A549 (cell line): Measurements from ENCODE around the gene C4orf50.

Experiments used
- EP300 ChIP-seq, 2 experiments: fragments of >200 bp; sonication (Bioruptor Twin); formaldehyde crosslinking; IDR thresholded peaks; 2 replicates in 1 of 2; 3 replicates in 1 of 2; pipeline ENCODE4 v1.6.1; 2016 to 2017
- MAFK ChIP-seq: fragments of 450-650 bp; IDR thresholded peaks from 2 replicates; pipeline ENCODE4 v1.6.1; 2014; ENCODE audit not compliant: partially characterized antibody
- POLR2A ChIP-seq: IDR thresholded peaks from 2 replicates; pipeline ENCODE4 v1.6.1; 2012; ENCODE audit warnings: mild to moderate bottlenecking, low read length
- ZFP36 ChIP-seq: fragments of 450-650 bp; IDR thresholded peaks from 2 replicates; pipeline ENCODE4 v1.6.1; 2014; ENCODE audit warnings: borderline replicate concordance; ENCODE audit not compliant: partially characterized antibody
- TF ChIP-seq, protein P1 (sequence below): fragments of >200 bp; sonication (Bioruptor Twin); formaldehyde crosslinking; IDR thresholded peaks from 3 replicates; pipeline ENCODE4 v1.5.1; 2016
- TF ChIP-seq, protein P2 (sequence below): fragments of 200-600 bp; sonication (generic); IDR thresholded peaks from 2 replicates; pipeline ENCODE4 v1.6.1; 2016; ENCODE audit warnings: antibody characterized with exemption, mild to moderate bottlenecking, moderate library complexity
- TF ChIP-seq, protein P3 (sequence below): fragments of 150-350 bp; IDR thresholded peaks from 2 replicates; pipeline ENCODE4 v1.6.1; 2014; ENCODE audit warnings: low read depth, mild to moderate bottlenecking, low read length

GRCh38 chr4:5971078-5971450 lies 47.2 kb downstream of the C4orf50 start:
- TF ChIP-seq ZFP36 (no peak), MAFK (no peak), EP300 (IDR thresholded peaks at IDR 0.05) (no peak), POLR2A (no peak)
- TF ChIP-seq, protein P1, sequence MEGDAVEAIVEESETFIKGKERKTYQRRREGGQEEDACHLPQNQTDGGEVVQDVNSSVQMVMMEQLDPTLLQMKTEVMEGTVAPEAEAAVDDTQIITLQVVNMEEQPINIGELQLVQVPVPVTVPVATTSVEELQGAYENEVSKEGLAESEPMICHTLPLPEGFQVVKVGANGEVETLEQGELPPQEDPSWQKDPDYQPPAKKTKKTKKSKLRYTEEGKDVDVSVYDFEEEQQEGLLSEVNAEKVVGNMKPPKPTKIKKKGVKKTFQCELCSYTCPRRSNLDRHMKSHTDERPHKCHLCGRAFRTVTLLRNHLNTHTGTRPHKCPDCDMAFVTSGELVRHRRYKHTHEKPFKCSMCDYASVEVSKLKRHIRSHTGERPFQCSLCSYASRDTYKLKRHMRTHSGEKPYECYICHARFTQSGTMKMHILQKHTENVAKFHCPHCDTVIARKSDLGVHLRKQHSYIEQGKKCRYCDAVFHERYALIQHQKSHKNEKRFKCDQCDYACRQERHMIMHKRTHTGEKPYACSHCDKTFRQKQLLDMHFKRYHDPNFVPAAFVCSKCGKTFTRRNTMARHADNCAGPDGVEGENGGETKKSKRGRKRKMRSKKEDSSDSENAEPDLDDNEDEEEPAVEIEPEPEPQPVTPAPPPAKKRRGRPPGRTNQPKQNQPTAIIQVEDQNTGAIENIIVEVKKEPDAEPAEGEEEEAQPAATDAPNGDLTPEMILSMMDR: no peak
- TF ChIP-seq, protein P2, sequence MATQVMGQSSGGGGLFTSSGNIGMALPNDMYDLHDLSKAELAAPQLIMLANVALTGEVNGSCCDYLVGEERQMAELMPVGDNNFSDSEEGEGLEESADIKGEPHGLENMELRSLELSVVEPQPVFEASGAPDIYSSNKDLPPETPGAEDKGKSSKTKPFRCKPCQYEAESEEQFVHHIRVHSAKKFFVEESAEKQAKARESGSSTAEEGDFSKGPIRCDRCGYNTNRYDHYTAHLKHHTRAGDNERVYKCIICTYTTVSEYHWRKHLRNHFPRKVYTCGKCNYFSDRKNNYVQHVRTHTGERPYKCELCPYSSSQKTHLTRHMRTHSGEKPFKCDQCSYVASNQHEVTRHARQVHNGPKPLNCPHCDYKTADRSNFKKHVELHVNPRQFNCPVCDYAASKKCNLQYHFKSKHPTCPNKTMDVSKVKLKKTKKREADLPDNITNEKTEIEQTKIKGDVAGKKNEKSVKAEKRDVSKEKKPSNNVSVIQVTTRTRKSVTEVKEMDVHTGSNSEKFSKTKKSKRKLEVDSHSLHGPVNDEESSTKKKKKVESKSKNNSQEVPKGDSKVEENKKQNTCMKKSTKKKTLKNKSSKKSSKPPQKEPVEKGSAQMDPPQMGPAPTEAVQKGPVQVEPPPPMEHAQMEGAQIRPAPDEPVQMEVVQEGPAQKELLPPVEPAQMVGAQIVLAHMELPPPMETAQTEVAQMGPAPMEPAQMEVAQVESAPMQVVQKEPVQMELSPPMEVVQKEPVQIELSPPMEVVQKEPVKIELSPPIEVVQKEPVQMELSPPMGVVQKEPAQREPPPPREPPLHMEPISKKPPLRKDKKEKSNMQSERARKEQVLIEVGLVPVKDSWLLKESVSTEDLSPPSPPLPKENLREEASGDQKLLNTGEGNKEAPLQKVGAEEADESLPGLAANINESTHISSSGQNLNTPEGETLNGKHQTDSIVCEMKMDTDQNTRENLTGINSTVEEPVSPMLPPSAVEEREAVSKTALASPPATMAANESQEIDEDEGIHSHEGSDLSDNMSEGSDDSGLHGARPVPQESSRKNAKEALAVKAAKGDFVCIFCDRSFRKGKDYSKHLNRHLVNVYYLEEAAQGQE: no peak
- TF ChIP-seq, protein P3, sequence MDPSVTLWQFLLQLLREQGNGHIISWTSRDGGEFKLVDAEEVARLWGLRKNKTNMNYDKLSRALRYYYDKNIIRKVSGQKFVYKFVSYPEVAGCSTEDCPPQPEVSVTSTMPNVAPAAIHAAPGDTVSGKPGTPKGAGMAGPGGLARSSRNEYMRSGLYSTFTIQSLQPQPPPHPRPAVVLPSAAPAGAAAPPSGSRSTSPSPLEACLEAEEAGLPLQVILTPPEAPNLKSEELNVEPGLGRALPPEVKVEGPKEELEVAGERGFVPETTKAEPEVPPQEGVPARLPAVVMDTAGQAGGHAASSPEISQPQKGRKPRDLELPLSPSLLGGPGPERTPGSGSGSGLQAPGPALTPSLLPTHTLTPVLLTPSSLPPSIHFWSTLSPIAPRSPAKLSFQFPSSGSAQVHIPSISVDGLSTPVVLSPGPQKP: no peak
